MM.1S (cell line): ENCODE measurements around the gene KLRG1.

Source experiments
- CTCF ChIP-seq: fragments of 300-600 bp; sonication (generic); IDR thresholded peaks from 2 replicates; pipeline ENCODE4 v1.5.1; 2016; ENCODE audit warnings: antibody characterized with exemption, low read length, mixed read lengths
- EZH2 ChIP-seq: fragments of 300-600 bp; sonication (generic); optimal IDR thresholded peaks from 2 replicates; pipeline ENCODE3; 2017; ENCODE audit warnings: low read depth, mild to moderate bottlenecking, antibody characterized with exemption, low read length, mixed read lengths

GRCh38 chr12:9052610-9053009 lies 63.3 kb downstream of the KLRG1 start:
- TF ChIP-seq CTCF, result no peak
- TF ChIP-seq EZH2, result no peak
